GM23338 (cell line): ENCODE results near the gene C2orf81. TPM values are rescaled to one million over a fixed set of nuclear protein-coding genes. Genes with fewer than 3 reads are reported as not detected.

Experiments used
- ATAC-seq: fragments of 200-7000 bp; cut with Tn5 transposase; 3 replicates; pipeline ENCODE4 v1.9.1; 2020
- DNase-seq: peaks from one replicate; pipeline ENCODE4 v3.0.0-alpha.2; 2015; ENCODE audit warnings: low spot score
- H2AFZ ChIP-seq: fragments of 200-600 bp; sonication (generic); 2 replicates; pipeline ENCODE4 v1.8.0; 2016; ENCODE audit warnings: antibody characterized with exemption, mild to moderate bottlenecking, moderate library complexity
- H3F3A ChIP-seq: fragments of 200-600 bp; sonication (generic); replicated peaks from 2 replicates; pipeline ENCODE4 v1.8.0; 2017; ENCODE audit warnings: antibody characterized with exemption, mixed run types, low read depth
- H3K27ac ChIP-seq: fragments of 200-600 bp; sonication (generic); 2 replicates; pipeline ENCODE4 v1.6.1; 2016; ENCODE audit warnings: low read depth
- H3K27me3 ChIP-seq: fragments of 200-600 bp; sonication (generic); 2 replicates; pipeline ENCODE4 v1.8.0; 2016; ENCODE audit warnings: mild to moderate bottlenecking, mixed run types, moderate library complexity; ENCODE audit not compliant: insufficient read depth
- H3K36me3 ChIP-seq: fragments of 200-600 bp; sonication (generic); 2 replicates; pipeline ENCODE4 v1.8.0; 2016; ENCODE audit warnings: mild to moderate bottlenecking; ENCODE audit not compliant: insufficient read depth
- H3K4me1 ChIP-seq: fragments of 200-600 bp; sonication (generic); 2 replicates; pipeline ENCODE4 v1.8.0; 2016; ENCODE audit warnings: mild to moderate bottlenecking, moderate library complexity; ENCODE audit not compliant: insufficient read depth
- H3K4me2 ChIP-seq: fragments of 200-600 bp; sonication (generic); 2 replicates; pipeline ENCODE4 v1.7.1; 2017; ENCODE audit warnings: mixed run types
- H3K4me3 ChIP-seq: fragments of 200-600 bp; sonication (generic); 2 replicates; pipeline ENCODE4 v1.6.1; 2016; ENCODE audit warnings: mixed run types
- H3K79me2 ChIP-seq: fragments of 200-600 bp; sonication (generic); replicated peaks from 2 replicates; pipeline ENCODE4 v1.8.0; 2017; ENCODE audit warnings: mild to moderate bottlenecking; ENCODE audit not compliant: insufficient read depth
- H3K9me2 ChIP-seq: fragments of 200-600 bp; sonication (generic); 2 replicates; pipeline ENCODE4 v1.8.0; 2017; ENCODE audit not compliant: insufficient read depth
- H4K20me1 ChIP-seq: fragments of 200-600 bp; sonication (generic); replicated peaks from 2 replicates; pipeline ENCODE4 v1.8.0; 2017; ENCODE audit warnings: mild to moderate bottlenecking; ENCODE audit not compliant: insufficient read depth
- H3K27ac Mint-ChIP-seq: 2 replicates; pipeline ENCODE4 v1.8.0; 2020; ENCODE audit warnings: inconsistent platforms, mild to moderate bottlenecking, moderate library complexity, mixed read lengths
- H3K27me3 Mint-ChIP-seq: 3 replicates; pipeline ENCODE4 v1.8.0; 2022; ENCODE audit warnings: low read depth, mild to moderate bottlenecking, moderate library complexity, mixed read lengths, inconsistent platforms; ENCODE audit not compliant: insufficient read depth, poor library complexity
- H3K36me3 Mint-ChIP-seq: 3 replicates; pipeline ENCODE4 v1.8.0; 2021; ENCODE audit warnings: low read depth, mild to moderate bottlenecking, inconsistent platforms, moderate library complexity, mixed read lengths
- H3K4me1 Mint-ChIP-seq: 3 replicates; pipeline ENCODE4 v1.8.0; 2020; ENCODE audit warnings: mild to moderate bottlenecking, inconsistent platforms, mixed read lengths
- H3K4me3 Mint-ChIP-seq: 3 replicates; pipeline ENCODE4 v1.8.0; 2021; ENCODE audit warnings: moderate library complexity, mild to moderate bottlenecking, inconsistent platforms, mixed read lengths
- H3K9me3 Mint-ChIP-seq: 3 replicates; pipeline ENCODE4 v1.8.0; 2020; ENCODE audit warnings: moderate library complexity, mild to moderate bottlenecking, inconsistent platforms, mixed read lengths
- CREB1 ChIP-seq: fragments of 250-450 bp; sonication (Bioruptor Pico); IDR thresholded peaks from 2 replicates; pipeline ENCODE4 v1.5.0; 2020; ENCODE audit warnings: low read depth, mild to moderate bottlenecking, moderate library complexity
- CTCF ChIP-seq, 2 experiments: fragments of 200-600 bp in 1 of 2; sonication (generic) in 1 of 2; conservative IDR thresholded peaks; 2 replicates each; pipeline versions ENCODE4 v1.5.1 to v1.6.1; 2016 to 2017; ENCODE audit warnings: antibody characterized with exemption in 2 of 2, low read depth in 2 of 2, mild to moderate bottlenecking in 2 of 2, moderate library complexity in 1 of 2
- ETS1 ChIP-seq: IDR thresholded peaks from 2 replicates; pipeline ENCODE4 v1.6.1; 2016; ENCODE audit warnings: antibody characterized with exemption
- EZH2 ChIP-seq: fragments of 200-600 bp; sonication (generic); IDR thresholded peaks from one replicate; pipeline ENCODE4 v1.8.0; 2017; ENCODE audit warnings: antibody characterized with exemption, mild to moderate bottlenecking, low read depth; ENCODE audit not compliant: unreplicated experiment
- EZH2phosphoT487 ChIP-seq: fragments of 200-600 bp; sonication (generic); IDR thresholded peaks from one replicate; pipeline ENCODE4 v1.8.1; 2018; ENCODE audit warnings: antibody characterized with exemption; ENCODE audit not compliant: unreplicated experiment
- JUNB ChIP-seq: IDR thresholded peaks from one replicate; pipeline ENCODE4 v1.6.1; 2016; ENCODE audit warnings: antibody characterized with exemption; ENCODE audit not compliant: unreplicated experiment
- NANOG ChIP-seq: IDR thresholded peaks from 2 replicates; pipeline ENCODE4 v1.6.1; 2016; ENCODE audit warnings: antibody characterized with exemption, borderline replicate concordance
- STAT1 ChIP-seq: IDR thresholded peaks from one replicate; pipeline ENCODE4 v1.6.1; 2016; ENCODE audit warnings: antibody characterized with exemption; ENCODE audit not compliant: unreplicated experiment
- ZNF114 ChIP-seq: fragments of 250-450 bp; sonication (Bioruptor Pico); IDR thresholded peaks from 2 replicates; pipeline ENCODE4 v1.5.0; 2020; ENCODE audit warnings: mild to moderate bottlenecking, moderate library complexity
- ZNF331 ChIP-seq: fragments of 250-450 bp; sonication (Bioruptor Pico); IDR thresholded peaks from 2 replicates; pipeline ENCODE4 v1.5.0; 2020; ENCODE audit warnings: low read depth, mild to moderate bottlenecking, moderate library complexity
- polyA plus RNA-seq: library from polyadenylated mRNA; unstranded; fragments of >200 nt; fragmentation: Nextera tagmentation; extraction: Ambion mirVana; gene quantifications from 2 replicates; pipeline ENCODE4 v1.2.1, GENCODE V29; 2016
- total RNA-seq: library from RNA; depleted of rRNA; stranded (reverse); fragments of >200 nt; shearing (Covaris generic); gene quantifications from 2 replicates; pipeline ENCODE4 v1.2.3, GENCODE V29; 2014

Gene C2orf81
- total and polyA plus RNA-seq, 2 experiments from 2014 or later = 3.8 to 4.6 TPM

GRCh38 chr2:74396149-74396548 is 25.3 kb downstream of the C2orf81 start:
- H3K36me3 ChIP-seq = no peaks in the 10 kb centered on the region
- peaks cover 5% of the 10 kb centered on the region for H3K27me3 Mint-ChIP-seq
- no peak overlapping the region for H3K27ac ChIP-seq
- H3K79me2 ChIP-seq = peaks cover 2% of the 10 kb centered on the region; the same call in 1 of the 2 replicates
- H3K4me1 ChIP-seq = no peaks in the 10 kb centered on the region
- H3K9me2 ChIP-seq = no peaks in the 10 kb centered on the region
- no peaks in the 10 kb centered on the region for H3K36me3 Mint-ChIP-seq
- H4K20me1 ChIP-seq = no peaks in the 10 kb centered on the region
- H3K27me3 ChIP-seq = no peaks in the 10 kb centered on the region
- no peak overlapping the region for H3K4me3 Mint-ChIP-seq
- DNase-seq = no peak
- peaks cover 12% of the 10 kb centered on the region; the same call in 2 of the 3 replicates for H3K4me1 Mint-ChIP-seq
- TF ChIP-seq EZH2phosphoT487 (no peak), NANOG (no peak), ETS1 (no peak), EZH2 (no peak), ZNF114 (CRISPR knock-in tag) (no peak), JUNB (no peak)
- no peaks in the 10 kb centered on the region for H3K9me3 Mint-ChIP-seq
- no peak overlapping the region for H3K4me2 ChIP-seq
- H2AFZ ChIP-seq = no peak overlapping the region
- H3K4me3 ChIP-seq = no peak overlapping the region
- H3F3A ChIP-seq = no peaks in the 10 kb centered on the region
- ATAC-seq = no peak
- H3K27ac Mint-ChIP-seq = no peak overlapping the region

GRCh38 chr2:74393525-74393924 is 27.9 kb downstream of the C2orf81 start:
- DNase-seq (no peak), ATAC-seq (no peak)
- TF ChIP-seq CTCF (conservative IDR thresholded peaks at IDR 0.05; ENCODE audit: low read depth in 2 of 2) = no peak
- Histone ChIP-seq H4K20me1 (peaks cover 17% of the 10 kb centered on the region), H3F3A (no peaks in the 10 kb centered on the region), H3K9me2 (no peaks in the 10 kb centered on the region), H3K4me2 (no peak overlapping the region), H3K4me3 (no peak overlapping the region), H3K4me1 (peaks cover 12% of the 10 kb centered on the region), H3K27me3 (no peaks in the 10 kb centered on the region), H2AFZ (no peak overlapping the region), H3K79me2 (peaks cover 28% of the 10 kb centered on the region), H3K36me3 (no peaks in the 10 kb centered on the region), H3K27ac (no peak overlapping the region)
- peaks cover 5% of the 10 kb centered on the region for H3K27me3 Mint-ChIP-seq
- H3K9me3 Mint-ChIP-seq = no peaks in the 10 kb centered on the region
- H3K4me3 Mint-ChIP-seq = no peak overlapping the region
- no peaks in the 10 kb centered on the region for H3K36me3 Mint-ChIP-seq
- peaks cover 10% of the 10 kb centered on the region; the same call in 2 of the 3 replicates for H3K4me1 Mint-ChIP-seq
- no peak overlapping the region for H3K27ac Mint-ChIP-seq

- H3K27me3 Mint-ChIP-seq = peaks cover 5% of the 10 kb centered on the region
- Histone ChIP-seq H3K27me3 (no peaks in the 10 kb centered on the region), H3K79me2 (peaks cover 39% of the 10 kb centered on the region), H2AFZ (peak overlapping the region; percentile 74), H3F3A (no peaks in the 10 kb centered on the region), H3K4me2 (peak overlapping the region; percentile 83), H3K4me1 (peaks cover 12% of the 10 kb centered on the region), H3K36me3 (no peaks in the 10 kb centered on the region), H3K27ac (no peak overlapping the region), H4K20me1 (peaks cover 25% of the 10 kb centered on the region), H3K4me3 (peak overlapping the region; percentile 89), H3K9me2 (no peaks in the 10 kb centered on the region)
- peak overlapping the region; percentile 88 for H3K4me3 Mint-ChIP-seq
- peaks cover 10% of the 10 kb centered on the region; the same call in 2 of the 3 replicates for H3K4me1 Mint-ChIP-seq
- DNase-seq (peak; percentile 8), ATAC-seq (peak; percentile 6; the same call in 1 of the 3 replicates)
- peak overlapping the region; percentile 79 for H3K27ac Mint-ChIP-seq
- no peaks in the 10 kb centered on the region for H3K36me3 Mint-ChIP-seq
- no peaks in the 10 kb centered on the region for H3K9me3 Mint-ChIP-seq
- TF ChIP-seq NANOG (no peak), CTCF (conservative IDR thresholded peaks at IDR 0.05; ENCODE audit: low read depth in 2 of 2) (no peak), CREB1 (CRISPR knock-in tag) (no peak), ETS1 (no peak), STAT1 (no peak), ZNF331 (CRISPR knock-in tag) (no peak)
Observed at GRCh38 chr2:74392449-74392743, 29.0 kb downstream of the C2orf81 start.
